Spleen (tissue), 13 donors: Measurements from ENCODE around the gene LYL1. TPM values are rescaled to one million over a fixed set of nuclear protein-coding genes. Genes with fewer than 3 reads are reported as not detected.

Experiments used
- DNase-seq: peaks from one replicate; pipeline ENCODE4 v3.0.0-alpha.2; 2020
- H3K27ac ChIP-seq, 8 donors: fragments of 200-600 bp; sonication (generic) in 7 of 8; 1 replicate in 4 of 8; 2 replicates in 4 of 8; pipeline versions ENCODE4 v1.5.0 to v1.8.0; 2016 to 2021; ENCODE audit warnings: inconsistent platforms in 4 of 8, mild to moderate bottlenecking in 4 of 8, moderate library complexity in 1 of 8
- H3K27me3 ChIP-seq, 7 donors: fragments of 200-600 bp; sonication (generic) in 6 of 7; replicated peaks in 1 of 7; 1 replicate in 4 of 7; 2 replicates in 3 of 7; pipeline versions ENCODE4 v1.5.0 to v1.8.0; 2016 to 2021; ENCODE audit warnings: inconsistent platforms in 3 of 7, mild to moderate bottlenecking in 1 of 7
- H3K36me3 ChIP-seq, 6 donors: fragments of 200-600 bp; sonication (generic) in 5 of 6; 1 replicate in 4 of 6; 2 replicates in 2 of 6; pipeline versions ENCODE4 v1.5.0 to v1.8.0; 2016 to 2021; ENCODE audit warnings: inconsistent platforms in 2 of 6
- H3K4me1 ChIP-seq, 6 donors: fragments of 200-600 bp; sonication (generic) in 5 of 6; 1 replicate in 3 of 6; 2 replicates in 3 of 6; pipeline versions ENCODE4 v1.5.0 to v1.8.0; 2016 to 2021; ENCODE audit warnings: inconsistent platforms in 3 of 6
- H3K4me3 ChIP-seq, 8 donors: fragments of 200-600 bp; sonication (generic) in 7 of 8; 1 replicate in 4 of 8; 2 replicates in 4 of 8; pipeline versions ENCODE4 v1.5.0 to v1.8.0; 2016 to 2021; ENCODE audit warnings: inconsistent platforms in 4 of 8, mild to moderate bottlenecking in 4 of 8, moderate library complexity in 2 of 8
- H3K9me3 ChIP-seq, 8 donors: fragments of 200-600 bp; sonication (generic) in 7 of 8; 1 replicate in 4 of 8; 2 replicates in 4 of 8; pipeline versions ENCODE4 v1.5.0 to v1.8.0; 2016 to 2021; ENCODE audit warnings: inconsistent platforms in 4 of 8
- POLR2A ChIP-seq, 3 donors: fragments of 450-650 bp; IDR thresholded peaks; one replicate each; pipeline ENCODE4 v1.5.1; 2017; ENCODE audit warnings: antibody characterized with exemption in 3 of 3, mild to moderate bottlenecking in 1 of 3
- POLR2AphosphoS5 ChIP-seq, 3 donors: sonication (generic); formaldehyde crosslinking; IDR thresholded peaks; one replicate each; pipeline ENCODE4 v1.5.1; 2017; ENCODE audit warnings: antibody characterized with exemption in 3 of 3
- WGBS, 5 donors: extraction: QIAGEN DNeasy Blood & Tissue Kit in 3 of 5; methylation state at CpG; one replicate each; pipeline versions ENCODE4 v1.1.5 to v1.1.7; 2013 to 2018; 5-methylcytosine and 5-hydroxymethylcytosine counted together
- intact Hi-C: fragments of 100-400 bp; cut with DNase I; formaldehyde crosslinking; loops from one replicate; pipeline ENCODE4 v1.15.0; 2023; ENCODE audit warnings: low total_unique reads
- long read RNA-seq, 2 donors: transcript quantifications; one replicate each; lab custom pipeline, GENCODE V29; 2026
- polyA plus RNA-seq, 3 donors: library from polyadenylated mRNA; stranded (reverse); fragments of 200-250 nt; gene quantifications; one replicate each; pipeline ENCODE4 v1.2.1, GENCODE V29; 2013
- total RNA-seq, 7 donors: library from RNA; depleted of rRNA in 3 of 7; stranded (reverse); fragments of >200 nt in 3 of 7; fragmentation: NEBNext Ultra II Directional in 4 of 7; extraction: Animal tissue kit (Norgen Biotek cat#: 25700) in 4 of 7; gene quantifications; one replicate each; pipeline versions ENCODE4 v1.1.0 to v1.2.1, GENCODE V29; 2016 to 2021
- TF ChIP-seq, protein P1 (sequence below), 11 experiments: fragments of 200-600 bp in 7 of 11; fragments of 450-650 bp in 4 of 11; sonication (generic) in 4 of 11; IDR thresholded peaks in 8 of 11; conservative IDR thresholded peaks in 3 of 11; 1 replicate in 7 of 11; 2 replicates in 4 of 11; pipeline versions ENCODE4 v1.4.0 to v1.8.0; 2016 to 2021; ENCODE audit warnings: antibody characterized with exemption in 11 of 11, inconsistent platforms in 4 of 11, mild to moderate bottlenecking in 1 of 11
- donor health status: healthy with polysubstance abuse.
- donor health status: DM: no; HTN: no; CAD: no; lungs with moderate emphysema.
- donor health status: DM: no; HTN: no; CAD: no.
- donor health status: Bipolar disorder and iron deficiency.
- donor health status: healthy.
- donor health status: DM: no; HTN: no; CAD: no.
- donor health status: DM: yes; HTN: yes; CAD: no.

The LYL1 gene
- total RNA-seq (10 to 100 TPM; 35.5 to 69.4 (median 50.0) TPM), polyA plus RNA-seq (10 to 100 TPM; 63.7 to 86.9 (median 68.0) TPM)
- long read RNA-seq, donor 1, transcript LYL1-201 (4 exons, 1,490 nt) = major isoform, 32 of 37 reads
- long read RNA-seq, donor 1, transcript LYL1-202 (1 exons, 1,547 nt) = minor isoform, 5 of 37 reads
- long read RNA-seq, donor 1, partial matches to known transcripts = 0 of 37 reads
- long read RNA-seq, donor 1, other reads (novel, unspliced or antisense) = 0 of 37 reads
- long read RNA-seq, donor 2, transcript LYL1-201 (4 exons, 1,490 nt) = major isoform, 16 of 17 reads
- long read RNA-seq, donor 2, partial matches to known transcripts = 0 of 17 reads
- long read RNA-seq, donor 2, other reads (novel, unspliced or antisense) = 0 of 17 reads

DNA sequence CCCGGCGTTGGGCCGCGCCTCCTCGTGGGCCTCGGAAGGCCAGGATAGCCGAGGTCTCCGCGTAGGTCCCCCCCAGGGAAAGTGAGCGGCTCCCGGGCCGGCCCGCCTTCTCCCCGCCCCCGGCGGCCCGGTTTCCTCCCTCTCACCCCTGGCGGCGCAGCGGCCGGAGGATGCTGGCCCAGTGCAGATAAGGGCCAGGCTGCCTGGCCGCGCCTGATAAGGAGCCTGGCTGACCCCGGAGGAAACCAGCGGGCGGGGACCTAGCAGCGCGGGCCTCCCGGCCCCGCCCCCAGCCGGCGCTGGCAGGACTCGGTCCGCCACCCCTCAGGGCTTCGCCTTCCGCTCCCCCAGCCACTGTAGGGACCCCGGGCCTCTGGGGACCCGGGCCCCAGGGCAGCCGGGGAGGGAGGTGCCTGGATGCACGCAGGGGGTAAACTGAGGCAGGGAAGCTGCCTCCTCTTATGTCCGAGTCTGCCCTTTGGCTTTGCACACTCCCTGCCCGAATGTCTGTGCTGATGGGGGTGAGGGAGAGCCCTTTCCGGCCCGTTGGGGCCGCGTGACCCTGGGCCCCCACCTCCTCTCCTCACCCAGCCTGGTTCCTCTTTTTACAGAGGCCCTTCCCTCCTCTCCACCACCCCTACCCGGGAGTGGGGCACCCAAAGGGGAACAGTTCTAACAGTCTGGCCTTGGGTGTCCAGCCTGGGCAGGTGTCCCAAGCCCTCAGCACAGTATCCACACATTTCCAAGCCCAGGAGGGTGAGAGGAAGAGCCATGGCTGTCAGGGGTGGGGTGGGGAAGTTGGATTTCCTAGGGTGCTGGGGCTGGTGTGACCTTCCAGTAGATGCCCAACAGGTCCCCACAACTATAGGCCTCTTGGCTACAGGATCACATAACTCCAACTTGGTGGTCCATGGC, at the start of gene LYL1:
Gene LYL1, minus strand, starts transcription at position 193 of the 915 bp plus-strand sequence. CDS start 1,687 bp downstream, outside the sequence.
- TF ChIP-seq, protein P1, sequence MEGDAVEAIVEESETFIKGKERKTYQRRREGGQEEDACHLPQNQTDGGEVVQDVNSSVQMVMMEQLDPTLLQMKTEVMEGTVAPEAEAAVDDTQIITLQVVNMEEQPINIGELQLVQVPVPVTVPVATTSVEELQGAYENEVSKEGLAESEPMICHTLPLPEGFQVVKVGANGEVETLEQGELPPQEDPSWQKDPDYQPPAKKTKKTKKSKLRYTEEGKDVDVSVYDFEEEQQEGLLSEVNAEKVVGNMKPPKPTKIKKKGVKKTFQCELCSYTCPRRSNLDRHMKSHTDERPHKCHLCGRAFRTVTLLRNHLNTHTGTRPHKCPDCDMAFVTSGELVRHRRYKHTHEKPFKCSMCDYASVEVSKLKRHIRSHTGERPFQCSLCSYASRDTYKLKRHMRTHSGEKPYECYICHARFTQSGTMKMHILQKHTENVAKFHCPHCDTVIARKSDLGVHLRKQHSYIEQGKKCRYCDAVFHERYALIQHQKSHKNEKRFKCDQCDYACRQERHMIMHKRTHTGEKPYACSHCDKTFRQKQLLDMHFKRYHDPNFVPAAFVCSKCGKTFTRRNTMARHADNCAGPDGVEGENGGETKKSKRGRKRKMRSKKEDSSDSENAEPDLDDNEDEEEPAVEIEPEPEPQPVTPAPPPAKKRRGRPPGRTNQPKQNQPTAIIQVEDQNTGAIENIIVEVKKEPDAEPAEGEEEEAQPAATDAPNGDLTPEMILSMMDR (IDR thresholded peaks at IDR 0.05 in 8 of 11, conservative IDR thresholded peaks at IDR 0.05 in 3 of 11) = peak in 4 of 11 experiments; percentile 17 to 49 (median 21)
- TF ChIP-seq POLR2AphosphoS5 (IDR thresholded peaks at IDR 0.05) = peak; percentile 97 to 99 (median 98)
- peak in 1 of 3 donors; percentile 27 for TF ChIP-seq POLR2A (IDR thresholded peaks at IDR 0.05)
- Histone ChIP-seq H3K9me3 (no peaks in the 10 kb centered on the region), H3K36me3 (peaks cover 0 to 34% (median 6%) of the 10 kb centered on the region in 6 donors), H3K27ac (peak within 1 kb of the TSS; percentile 74 to 99 (median 97)), H3K27me3 (peaks cover 0 to 12% (median 0%) of the 10 kb centered on the region in 7 donors), H3K4me1 (peaks cover 30 to 97% (median 87%) of the 10 kb centered on the region in 6 donors), H3K4me3 (peak within 1 kb of the TSS; percentile 57 to 88 (median 70))
- 0 to 2% (median 0%) methylated on average over 16 to 47 of the region's 47 CpGs for WGBS, 5 donors
- DNase-seq = peak; percentile 97
- intact Hi-C loops = loop anchor here (5.0 kb wide), 1 partner anchor 49 kb away; the partner anchor contains the start of genes IER2 and STX10

DNA sequence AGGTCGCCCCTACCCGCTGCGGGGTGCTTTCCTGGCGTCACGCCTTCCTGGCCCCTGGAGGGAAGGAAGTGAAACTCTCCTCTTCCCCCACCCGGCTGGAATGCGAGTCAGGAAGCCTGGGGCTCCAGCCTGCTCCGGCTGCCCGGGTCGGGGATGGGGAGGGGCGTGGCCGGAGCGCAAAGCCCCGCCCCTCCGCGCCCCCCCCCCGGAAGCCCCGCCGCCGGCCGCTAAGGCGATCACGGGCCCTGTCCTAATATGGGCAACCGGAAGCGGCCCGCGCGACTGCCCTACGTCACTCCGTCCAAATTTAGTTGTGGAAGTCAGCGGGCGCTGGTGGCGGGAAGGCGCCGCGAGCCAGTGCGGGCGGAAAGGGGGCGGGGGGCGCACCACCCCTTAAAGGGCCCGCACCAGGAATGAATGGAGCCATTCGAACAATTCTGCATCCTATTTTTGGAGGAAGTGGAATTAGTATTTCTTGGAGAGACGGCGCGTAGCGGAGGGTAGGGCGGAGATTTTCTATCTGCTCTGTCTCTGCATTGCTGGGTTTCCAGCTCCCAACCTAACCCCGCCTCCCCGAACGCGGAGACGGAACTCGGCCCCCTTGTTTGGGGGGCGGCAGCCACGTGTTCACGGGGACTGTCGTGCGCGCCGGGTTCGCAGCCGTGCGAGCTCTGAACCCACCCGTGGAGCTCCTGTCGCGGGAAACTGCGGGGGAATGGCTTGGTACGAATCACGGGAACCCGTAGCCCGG, 49.1 kb upstream of the LYL1 start:
- Histone ChIP-seq H3K4me3 (peak overlapping the region; percentile 86 to 99 (median 97)), H3K4me1 (peaks cover 23 to 67% (median 49%) of the 10 kb centered on the region in 6 donors), H3K27me3 (no peaks in the 10 kb centered on the region), H3K9me3 (no peaks in the 10 kb centered on the region), H3K36me3 (no peaks in the 10 kb centered on the region), H3K27ac (peak overlapping the region; percentile 94 to 100 (median 98))
- 0 to 1% (median 1%) methylated on average over 42 to 71 of the region's 71 CpGs for WGBS, 5 donors
- DNase-seq = peak; percentile 98
- intact Hi-C loops = loop anchor here (5.0 kb wide), 1 partner anchor 49 kb away; the partner anchor contains the start of gene LYL1
- TF ChIP-seq POLR2AphosphoS5 (IDR thresholded peaks at IDR 0.05) = peak; percentile 94 to 97 (median 96)
- TF ChIP-seq POLR2A (IDR thresholded peaks at IDR 0.05) = peak; percentile 45 to 80 (median 79)
- TF ChIP-seq, protein P1 (IDR thresholded peaks at IDR 0.05 in 8 of 11, conservative IDR thresholded peaks at IDR 0.05 in 3 of 11) = peak in 3 of 11 experiments; percentile 13 to 53 (median 22)

DNA sequence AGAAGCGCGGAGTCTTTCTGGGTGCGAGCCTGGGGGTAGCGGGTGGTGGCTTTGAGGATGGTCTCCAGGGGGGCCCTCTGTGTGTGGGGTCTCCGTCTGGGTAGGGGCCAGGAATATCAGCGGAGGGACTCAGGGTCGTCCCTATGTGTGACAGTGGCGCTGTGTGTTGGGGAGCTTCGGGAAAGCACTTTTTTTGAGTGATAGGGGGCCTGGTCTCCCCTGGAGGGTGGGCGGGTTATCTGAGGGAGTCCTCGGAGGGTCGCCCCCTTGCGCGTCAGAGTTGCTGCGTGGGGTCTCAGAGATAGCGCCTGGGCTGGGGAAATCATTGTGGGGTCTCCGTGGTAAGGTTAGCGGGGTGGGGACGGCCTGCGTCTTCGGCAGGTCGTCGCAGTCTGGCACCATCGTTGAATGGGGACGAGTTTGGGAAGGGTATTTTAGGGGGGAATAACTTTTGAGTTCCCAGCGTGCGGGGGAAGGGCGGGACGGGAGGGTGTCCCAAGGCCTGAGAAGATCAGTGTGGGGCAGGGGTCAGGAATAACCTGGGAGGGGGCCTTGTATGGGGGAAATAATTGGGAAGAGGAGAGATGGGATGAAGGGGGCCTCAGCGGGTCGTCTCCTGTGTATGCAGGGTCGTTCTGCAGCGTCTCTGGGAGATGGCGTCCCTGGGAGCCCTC, 48.4 kb upstream of the LYL1 start:
- Histone ChIP-seq H3K4me3 (peak overlapping the region; percentile 86 to 99 (median 97)), H3K27ac (peak overlapping the region; percentile 94 to 100 (median 98)), H3K27me3 (no peaks in the 10 kb centered on the region), H3K4me1 (peaks cover 18 to 67% (median 42%) of the 10 kb centered on the region in 6 donors), H3K9me3 (no peaks in the 10 kb centered on the region), H3K36me3 (peaks cover 0 to 7% (median 0%) of the 10 kb centered on the region in 6 donors)
- WGBS, 5 donors = 0 to 2% (median 0%) methylated on average over 33 to 34 of the region's 34 CpGs
- TF ChIP-seq, protein P1 (IDR thresholded peaks at IDR 0.05 in 8 of 11, conservative IDR thresholded peaks at IDR 0.05 in 3 of 11) = peak in 1 of 11 experiments; percentile 2
- TF ChIP-seq POLR2A (IDR thresholded peaks at IDR 0.05) = no peak
- TF ChIP-seq POLR2AphosphoS5 (IDR thresholded peaks at IDR 0.05) = no peak
- DNase-seq = peak; percentile 87
- intact Hi-C loops = loop anchor here (5.0 kb wide), 1 partner anchor 49 kb away; the partner anchor contains the start of gene LYL1
